A549 (cell line): ENCODE data around the gene PDHB. TPM values are rescaled to one million over a fixed set of nuclear protein-coding genes. Genes with fewer than 3 reads are reported as not detected.

Experiments used
- ATAC-seq, 2 experiments: fragments of 200-7000 bp in 1 of 2; fragments of >200 bp in 1 of 2; cut with Nextera tagmentation in 1 of 2; cut with Tn5 transposase in 1 of 2; 3 replicates each; pipeline versions ENCODE4 v1.8.0 to v1.9.1; 2018 to 2020; ENCODE audit warnings: mild to moderate bottlenecking in 1 of 2, moderate library complexity in 1 of 2
- CTCF ChIA-PET: fragments of 300-600 bp; sonication (Branson Sonifier 250); formaldehyde crosslinking; extraction: SDS; loops from one replicate; lab custom pipeline; 2021; ENCODE audit warnings: antibody characterized with exemption, inconsistent platforms; lab: Yijun Ruan, JAX
- POLR2A ChIA-PET: fragments of 350-600 bp; formaldehyde crosslinking; extraction: SDS; loops from one replicate; lab custom pipeline; 2021; ENCODE audit warnings: antibody characterized with exemption, inconsistent platforms; lab: Yijun Ruan, JAX
- DNase-seq, 2 experiments: peaks; one replicate each; pipeline versions ENCODE4 v3.0.0 to v3.0.0-alpha.2; 2011 to 2016; ENCODE audit warnings: low read depth in 1 of 2, low spot score in 1 of 2
- FAIRE-seq: peaks from 2 replicates; lab custom pipeline; 2011; peaks lifted over from hg19 to GRCh38; lab: Jason Lieb, UNC
- H3K27ac ChIP-seq, 2 experiments: fragments of >200 bp; sonication (Bioruptor Twin); formaldehyde crosslinking; 3 replicates each; pipeline ENCODE4 v1.5.1; 2016 to 2017
- H3K4me1 ChIP-seq: fragments of >200 bp; sonication (Bioruptor Twin); formaldehyde crosslinking; 3 replicates; pipeline ENCODE4 v1.6.1; 2016
- H3K4me2 ChIP-seq: fragments of >200 bp; sonication (Bioruptor Twin); formaldehyde crosslinking; 3 replicates; pipeline ENCODE4 v1.6.1; 2016
- H3K4me3 ChIP-seq: fragments of >200 bp; sonication (Bioruptor Twin); formaldehyde crosslinking; 3 replicates; pipeline ENCODE4 v1.5.1; 2016
- H3K9me3 ChIP-seq: fragments of >200 bp; sonication (Bioruptor Twin); formaldehyde crosslinking; 3 replicates; pipeline ENCODE4 v1.6.1; 2016
- BCL3 ChIP-seq: fragments of >200 bp; sonication (Bioruptor Twin); formaldehyde crosslinking; IDR thresholded peaks from 3 replicates; pipeline ENCODE4 v1.6.1; 2016
- CBX2 ChIP-seq: fragments of 200-600 bp; sonication (generic); IDR thresholded peaks from 2 replicates; pipeline ENCODE4 v1.6.1; 2016; ENCODE audit warnings: low read depth, mild to moderate bottlenecking, borderline replicate concordance
- CEBPB ChIP-seq, 2 experiments: fragments of >200 bp in 1 of 2; sonication (Bioruptor Twin) in 1 of 2; formaldehyde crosslinking in 1 of 2; IDR thresholded peaks; 2 replicates each; pipeline ENCODE4 v1.6.1; 2012 to 2016
- CTCF ChIP-seq: fragments of >200 bp; sonication (Bioruptor Twin); formaldehyde crosslinking; IDR thresholded peaks from 3 replicates; pipeline ENCODE4 v1.5.1; 2016
- EP300 ChIP-seq, 2 experiments: fragments of >200 bp; sonication (Bioruptor Twin); formaldehyde crosslinking; IDR thresholded peaks; 2 replicates in 1 of 2; 3 replicates in 1 of 2; pipeline ENCODE4 v1.6.1; 2016 to 2017
- ESRRA ChIP-seq: fragments of 150-350 bp; IDR thresholded peaks from 2 replicates; pipeline ENCODE4 v1.6.1; 2014; ENCODE audit warnings: mild to moderate bottlenecking, low read length, borderline replicate concordance
- FOSL2 ChIP-seq, 2 experiments: fragments of 450-650 bp in 1 of 2; fragments of >200 bp in 1 of 2; sonication (Bioruptor Twin) in 1 of 2; formaldehyde crosslinking; IDR thresholded peaks; 2 replicates each; pipeline versions ENCODE4 v1.5.0 to v1.6.1; 2016 to 2020; ENCODE audit warnings: mild to moderate bottlenecking in 1 of 2, moderate library complexity in 1 of 2
- GATA3 ChIP-seq: IDR thresholded peaks from 2 replicates; pipeline ENCODE4 v1.6.1; 2012; ENCODE audit warnings: borderline replicate concordance
- HOXA7 ChIP-seq: fragments of 250-450 bp; sonication (Bioruptor Pico); IDR thresholded peaks from 2 replicates; pipeline ENCODE4 v1.5.0; 2020; ENCODE audit warnings: mild to moderate bottlenecking, moderate library complexity
- JUN ChIP-seq, 2 experiments: fragments of >200 bp; sonication (Bioruptor Twin); formaldehyde crosslinking; IDR thresholded peaks; 2 replicates in 1 of 2; 3 replicates in 1 of 2; pipeline ENCODE4 v1.6.1; 2016 to 2017
- NR3C1 ChIP-seq: fragments of >200 bp; sonication (Bioruptor Twin); formaldehyde crosslinking; IDR thresholded peaks from 3 replicates; pipeline ENCODE4 v1.6.1; 2017
- RCOR1 ChIP-seq: fragments of 150-350 bp; IDR thresholded peaks from 2 replicates; pipeline ENCODE4 v1.6.1; 2014; ENCODE audit warnings: antibody characterized with exemption, low read length, low read depth
- REST ChIP-seq: fragments of 200-600 bp; sonication (generic); IDR thresholded peaks from 2 replicates; pipeline ENCODE4 v1.6.1; 2016; ENCODE audit warnings: antibody characterized with exemption, mild to moderate bottlenecking, moderate library complexity
- SMC3 ChIP-seq: fragments of >200 bp; sonication (Bioruptor Twin); formaldehyde crosslinking; IDR thresholded peaks from 3 replicates; pipeline ENCODE4 v1.6.1; 2018; ENCODE audit warnings: inconsistent platforms
- SREBF2 ChIP-seq: fragments of 450-650 bp; IDR thresholded peaks from 2 replicates; pipeline ENCODE4 v1.6.1; 2014; ENCODE audit warnings: mild to moderate bottlenecking, moderate library complexity
- TP53 ChIP-seq: fragments of 250-450 bp; sonication (Bioruptor Pico); IDR thresholded peaks from 2 replicates; pipeline ENCODE4 v1.5.0; 2021; ENCODE audit warnings: mild to moderate bottlenecking, moderate library complexity
- ZNF302 ChIP-seq: fragments of 250-450 bp; sonication (Bioruptor Pico); IDR thresholded peaks from 2 replicates; pipeline ENCODE4 v1.9.0; 2021; ENCODE audit warnings: inconsistent platforms, mild to moderate bottlenecking, moderate library complexity
- WGBS: methylation state at CpG from one replicate; pipeline ENCODE4 v1.1.6; 2017; ENCODE audit errors: missing lambda C conversion rate; 5-methylcytosine and 5-hydroxymethylcytosine counted together
- polyA plus RNA-seq, 4 experiments: library from polyadenylated mRNA; depleted of rRNA in 3 of 4; stranded (reverse); fragments of >200 nt; fragmentation: RNase III in 1 of 4; extraction: RNeasy Plus Mini Kit Qiagen cat#74134 plus additional on column Dnase treatment in 1 of 4; gene quantifications; 2 replicates in 3 of 4; 3 replicates in 1 of 4; pipeline ENCODE4 v1.2.3, GENCODE V29; 2011 to 2017

PDHB gene
- polyA plus RNA-seq, 2 of the 4 experiments (the other 2 are of a cell fraction), result 82.0 to 113 TPM

- FAIRE-seq (no peak), DNase-seq (no peak), ATAC-seq (no peak)
- H3K27ac ChIP-seq, result no peak overlapping the region
- POLR2A ChIA-PET, result no interaction called here
- H3K4me1 ChIP-seq, result no peaks in the 10 kb centered on the region
- H3K4me2 ChIP-seq, result no peak overlapping the region
- 58% methylated on average over 6 of the region's 7 CpGs for WGBS
- no peak overlapping the region for H3K4me3 ChIP-seq
- H3K9me3 ChIP-seq, result no peaks in the 10 kb centered on the region
- no peak for TF ChIP-seq TP53
- TF ChIP-seq GATA3, result no peak
- no peak for TF ChIP-seq SREBF2
- CTCF ChIA-PET, result interaction anchor here (0.8 to 1.6 kb wide), 3 partner anchors 9 to 100 kb away, joined by 4 to 7 read pairs (median 4); no protein-coding TSS in a partner anchor
Measured at GRCh38 chr3:58421004-58421403, 12.6 kb downstream of the PDHB start.

GRCh38 chr3:58419780-58420507, 13.7 kb downstream of the PDHB start:
- POLR2A ChIA-PET, result no interaction called here
- 64% methylated on average over 7 of the region's 7 CpGs for WGBS
- Histone ChIP-seq H3K4me3 (no peak overlapping the region), H3K4me2 (no peak overlapping the region), H3K27ac (no peak overlapping the region), H3K9me3 (no peaks in the 10 kb centered on the region), H3K4me1 (no peaks in the 10 kb centered on the region)
- FAIRE-seq, result no peak
- CTCF ChIA-PET, result no interaction called here
- ATAC-seq, result no peak
- DNase-seq, result no peak
- no peak for TF ChIP-seq CEBPB (IDR thresholded peaks at IDR 0.05)
- TF ChIP-seq SMC3, result no peak
- TF ChIP-seq JUN (IDR thresholded peaks at IDR 0.05), result no peak
- no peak for TF ChIP-seq RCOR1
- TF ChIP-seq CTCF, result no peak
- TF ChIP-seq EP300 (IDR thresholded peaks at IDR 0.05), result no peak
- no peak for TF ChIP-seq ESRRA
- TF ChIP-seq ZNF302 (CRISPR knock-in tag), result no peak
- TF ChIP-seq REST, result no peak
- TF ChIP-seq BCL3, result no peak
- no peak for TF ChIP-seq CBX2
- TF ChIP-seq NR3C1, result no peak
- no peak for TF ChIP-seq SREBF2
- no peak for TF ChIP-seq FOSL2 (IDR thresholded peaks at IDR 0.05)
- TF ChIP-seq FOSL2 (CRISPR knock-in tag; IDR thresholded peaks at IDR 0.05), result no peak
- TF ChIP-seq HOXA7, result no peak
